HEK293T (cell line): Measurements from ENCODE around the gene MFSD6.
"Not testable (repeated sequence)": the region's sequence is repeated elsewhere in the genome, so short reads cannot be mapped to it uniquely, and the experiment has no call there.

Source experiments
- ELF4 ChIP-seq: fragments of 450-650 bp; IDR thresholded peaks from 2 replicates; pipeline ENCODE4 v1.6.1; 2017; ENCODE audit warnings: antibody characterized with exemption
- HDGF ChIP-seq: fragments of 450-650 bp; IDR thresholded peaks from 2 replicates; pipeline ENCODE4 v1.6.1; 2017; ENCODE audit warnings: antibody characterized with exemption, borderline replicate concordance

DNA sequence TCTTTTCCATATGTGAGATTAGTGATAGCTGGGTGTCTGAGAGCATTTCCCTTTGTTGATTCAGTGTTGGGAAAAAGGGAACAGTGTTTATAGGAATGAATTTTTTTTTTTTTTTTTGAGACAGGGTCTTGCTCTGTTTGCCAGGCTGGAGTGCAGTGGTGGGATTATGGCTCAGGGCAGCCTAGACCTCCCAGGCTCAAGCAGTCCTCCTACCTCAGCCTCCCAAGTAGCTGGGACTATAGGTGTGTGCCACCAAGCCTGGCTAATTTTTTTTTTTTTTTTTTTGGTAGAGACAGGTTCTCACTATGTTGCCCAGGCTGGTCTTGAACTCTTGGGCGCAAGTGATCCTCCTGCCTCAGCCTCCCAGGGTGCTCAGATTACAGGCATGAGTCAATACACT lies 60.2 kb downstream of the MFSD6 start:
- not testable (repeated sequence) for TF ChIP-seq ELF4, HDGF
